Measurements from ENCODE around the gene ACOXL. TPM values are rescaled to one million over a fixed set of nuclear protein-coding genes. Genes with fewer than 3 reads are reported as not detected.
"Not testable (repeated sequence)": the region's sequence is repeated elsewhere in the genome, so short reads cannot be mapped to it uniquely, and the experiment has no call there.

Gene ACOXL
- total RNA-seq, 1 donor from 2014 or later: 0.58 TPM

DNA sequence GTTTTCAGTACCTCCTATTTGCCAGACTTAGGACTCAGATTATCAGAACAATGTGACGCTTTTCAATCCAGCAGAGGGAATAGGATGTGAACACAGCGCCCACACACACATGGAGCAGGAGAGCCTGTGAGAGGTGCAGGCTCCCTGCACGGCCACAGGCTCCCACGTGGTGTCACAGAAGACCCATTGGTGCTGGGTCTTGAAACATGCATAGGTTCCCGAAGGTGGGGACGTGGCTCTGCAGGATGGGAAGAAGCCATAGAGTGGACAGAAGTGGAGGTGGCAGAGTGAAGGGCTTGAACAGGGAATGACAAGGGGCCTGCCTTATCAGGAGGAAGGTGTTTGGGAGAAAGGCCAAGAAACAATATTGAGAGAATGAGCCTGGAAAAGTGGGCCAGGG, 309.9 kb downstream of the ACOXL start:
- no peak for DNase-seq (ENCODE audit: low read depth)
- TF ChIP-seq, protein P1, sequence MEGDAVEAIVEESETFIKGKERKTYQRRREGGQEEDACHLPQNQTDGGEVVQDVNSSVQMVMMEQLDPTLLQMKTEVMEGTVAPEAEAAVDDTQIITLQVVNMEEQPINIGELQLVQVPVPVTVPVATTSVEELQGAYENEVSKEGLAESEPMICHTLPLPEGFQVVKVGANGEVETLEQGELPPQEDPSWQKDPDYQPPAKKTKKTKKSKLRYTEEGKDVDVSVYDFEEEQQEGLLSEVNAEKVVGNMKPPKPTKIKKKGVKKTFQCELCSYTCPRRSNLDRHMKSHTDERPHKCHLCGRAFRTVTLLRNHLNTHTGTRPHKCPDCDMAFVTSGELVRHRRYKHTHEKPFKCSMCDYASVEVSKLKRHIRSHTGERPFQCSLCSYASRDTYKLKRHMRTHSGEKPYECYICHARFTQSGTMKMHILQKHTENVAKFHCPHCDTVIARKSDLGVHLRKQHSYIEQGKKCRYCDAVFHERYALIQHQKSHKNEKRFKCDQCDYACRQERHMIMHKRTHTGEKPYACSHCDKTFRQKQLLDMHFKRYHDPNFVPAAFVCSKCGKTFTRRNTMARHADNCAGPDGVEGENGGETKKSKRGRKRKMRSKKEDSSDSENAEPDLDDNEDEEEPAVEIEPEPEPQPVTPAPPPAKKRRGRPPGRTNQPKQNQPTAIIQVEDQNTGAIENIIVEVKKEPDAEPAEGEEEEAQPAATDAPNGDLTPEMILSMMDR (IDR thresholded peaks at IDR 0.05; ENCODE audit: insufficient read depth, low read length, poor library complexity, severe bottlenecking): no peak
- H3K36me3 ChIP-seq (ENCODE audit: control insufficient read depth, insufficient read depth, low read length): no peaks in the 10 kb centered on the region
- peaks cover 11% of the 10 kb centered on the region for H3K27me3 ChIP-seq (ENCODE audit: control insufficient read depth, insufficient read depth, low read length)
- no peak overlapping the region for H3K4me3 ChIP-seq (ENCODE audit: low read depth, low read length)

DNA sequence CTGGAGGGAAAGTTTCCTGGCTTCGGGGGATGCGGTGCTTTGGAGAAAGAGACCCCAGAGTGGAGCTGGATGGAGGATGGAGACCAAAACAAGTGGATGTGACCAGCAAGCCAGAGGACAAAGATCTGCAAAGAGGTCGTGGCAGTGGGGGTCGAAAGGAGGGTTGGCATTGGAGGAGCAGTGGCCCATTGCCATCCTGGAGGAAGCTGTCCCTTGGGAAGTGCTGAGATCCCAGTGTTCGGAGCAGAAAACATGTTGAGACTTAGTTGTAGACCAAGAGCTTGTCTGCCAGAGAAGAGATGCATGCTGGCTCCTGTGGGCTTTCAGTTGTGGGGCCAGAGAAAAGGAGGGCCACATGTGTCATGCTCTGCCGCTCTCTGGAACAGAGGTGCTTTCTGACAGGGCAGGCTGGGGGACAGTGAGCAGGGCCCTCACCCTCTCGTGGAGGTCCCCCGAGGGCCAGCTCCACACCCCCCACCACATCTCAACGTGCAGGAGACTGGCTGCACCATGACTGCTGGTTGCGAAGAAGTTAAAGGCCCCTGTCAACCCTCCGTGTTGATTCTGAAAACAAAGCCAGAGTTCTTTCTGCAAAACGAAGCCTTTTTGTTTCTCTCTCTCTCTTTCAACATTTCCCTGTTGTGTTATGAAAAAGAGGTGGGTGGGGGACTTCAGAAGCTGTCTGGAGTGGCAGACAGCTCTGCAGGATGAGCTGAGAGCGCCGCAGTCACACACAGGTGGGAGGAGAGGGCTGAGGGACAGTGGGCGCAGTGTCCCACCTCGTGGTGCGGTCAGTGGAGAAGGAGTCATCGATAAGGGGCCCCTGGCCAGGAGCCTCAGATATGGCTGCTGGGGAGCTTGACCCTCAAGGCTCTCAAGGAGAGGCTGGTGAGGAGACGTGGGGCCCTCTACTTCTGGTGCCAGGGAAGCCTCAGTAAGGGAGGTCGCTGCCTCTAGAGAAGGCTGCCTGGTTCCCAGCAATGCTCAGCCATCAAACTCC, 310.7 kb downstream of the ACOXL start:
- H3K27me3 ChIP-seq (ENCODE audit: control insufficient read depth, insufficient read depth, low read length): peaks cover 11% of the 10 kb centered on the region
- TF ChIP-seq, protein P1 (IDR thresholded peaks at IDR 0.05; ENCODE audit: insufficient read depth, low read length, poor library complexity, severe bottlenecking): no peak
- H3K36me3 ChIP-seq (ENCODE audit: control insufficient read depth, insufficient read depth, low read length): no peaks in the 10 kb centered on the region
- no peak for DNase-seq (ENCODE audit: low read depth)
- H3K4me3 ChIP-seq (ENCODE audit: low read depth, low read length): no peak overlapping the region

DNA sequence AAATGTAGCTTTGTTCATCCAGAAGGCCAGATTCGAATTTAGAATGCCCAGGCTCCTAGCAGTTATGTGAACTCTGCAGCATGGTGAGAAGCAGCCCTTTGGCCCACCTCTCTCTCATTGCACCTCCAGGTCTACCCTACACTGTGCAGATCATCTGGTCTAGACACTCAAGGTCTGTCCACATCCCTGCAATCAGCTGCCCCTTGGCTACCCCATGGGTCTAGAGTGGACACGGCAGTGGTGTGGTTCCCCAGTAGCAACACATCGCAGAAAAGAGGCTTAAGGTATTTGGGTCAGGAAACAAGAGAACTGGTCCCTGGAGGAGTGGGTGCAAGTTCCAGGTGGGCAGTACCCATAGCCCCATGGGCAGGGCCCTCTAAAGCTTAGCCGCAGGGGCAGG, 311.7 kb downstream of the ACOXL start:
- H3K27me3 ChIP-seq (ENCODE audit: control insufficient read depth, insufficient read depth, low read length): peaks cover 11% of the 10 kb centered on the region
- DNase-seq (ENCODE audit: low read depth): no peak

DNA sequence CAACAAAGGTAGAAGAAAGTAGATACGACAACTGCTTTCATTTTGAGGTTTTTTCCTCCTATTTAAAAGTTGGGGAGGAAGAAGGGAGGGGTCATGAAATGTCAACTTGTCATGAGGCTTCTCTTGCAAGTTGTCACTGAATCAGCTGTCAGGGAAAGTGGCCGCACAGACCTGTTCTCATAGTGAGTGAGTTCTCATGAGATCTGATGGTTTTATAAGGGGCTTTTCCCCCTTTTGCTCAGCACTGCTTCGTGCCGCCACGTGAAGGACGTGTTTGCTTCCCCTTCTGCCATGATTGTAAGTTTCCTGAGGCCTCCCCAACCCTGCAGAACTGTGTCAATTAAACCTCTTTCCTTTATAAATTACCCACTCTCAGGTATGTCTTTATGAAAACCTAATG, 312.9 kb downstream of the ACOXL start:
- peaks cover 11% of the 10 kb centered on the region for H3K27me3 ChIP-seq (ENCODE audit: control insufficient read depth, insufficient read depth, low read length)
- not testable (repeated sequence) for DNase-seq (ENCODE audit: low read depth); H3K36me3 ChIP-seq (ENCODE audit: control insufficient read depth, insufficient read depth, low read length); H3K4me3 ChIP-seq (ENCODE audit: low read depth, low read length)

More for the DNA sequence above, 311.7 kb downstream of the ACOXL start:
- H3K4me3 ChIP-seq (ENCODE audit: low read depth, low read length): no peak overlapping the region
- H3K36me3 ChIP-seq (ENCODE audit: control insufficient read depth, insufficient read depth, low read length): no peaks in the 10 kb centered on the region
- TF ChIP-seq, protein P1 (IDR thresholded peaks at IDR 0.05; ENCODE audit: insufficient read depth, low read length, poor library complexity, severe bottlenecking): no peak

DNA sequence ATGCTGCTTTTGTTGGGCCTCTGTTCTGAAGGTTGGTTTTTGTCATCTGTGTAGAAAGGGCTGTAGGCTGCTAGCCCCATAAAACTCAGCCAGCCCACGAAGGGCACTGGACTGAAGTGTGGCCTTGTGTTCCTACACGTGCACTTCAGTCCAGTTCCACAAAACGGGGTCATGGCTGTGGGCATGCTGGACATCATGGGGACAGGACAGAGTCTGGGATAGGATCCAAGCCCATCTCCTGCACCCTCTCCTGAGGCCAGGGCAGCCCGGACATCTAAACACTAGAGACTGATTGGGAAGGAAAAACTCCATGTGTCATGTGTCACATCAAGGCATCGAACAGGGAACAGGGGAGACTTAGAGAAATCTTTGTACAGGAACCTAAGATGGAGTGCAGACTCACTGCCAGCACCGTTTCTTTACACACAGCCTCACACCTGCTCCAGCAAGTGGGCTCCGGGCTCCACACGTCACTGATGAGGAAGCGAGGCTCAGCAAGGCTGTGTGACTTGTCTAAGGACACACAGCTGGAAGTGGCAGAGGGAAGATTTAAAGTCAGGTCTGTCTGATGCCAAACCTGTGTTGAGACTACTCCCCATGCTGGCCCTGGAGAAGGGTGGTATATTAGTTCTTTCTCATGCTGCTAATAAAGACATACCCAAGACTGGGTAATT, 313.5 kb downstream of the ACOXL start:
- no peak overlapping the region for H3K4me3 ChIP-seq (ENCODE audit: low read depth, low read length)
- H3K27me3 ChIP-seq (ENCODE audit: control insufficient read depth, insufficient read depth, low read length): peaks cover 8% of the 10 kb centered on the region
- no peak for DNase-seq (ENCODE audit: low read depth)
- no peaks in the 10 kb centered on the region for H3K36me3 ChIP-seq (ENCODE audit: control insufficient read depth, insufficient read depth, low read length)
- TF ChIP-seq, protein P1 (IDR thresholded peaks at IDR 0.05; ENCODE audit: insufficient read depth, low read length, poor library complexity, severe bottlenecking): no peak

DNA sequence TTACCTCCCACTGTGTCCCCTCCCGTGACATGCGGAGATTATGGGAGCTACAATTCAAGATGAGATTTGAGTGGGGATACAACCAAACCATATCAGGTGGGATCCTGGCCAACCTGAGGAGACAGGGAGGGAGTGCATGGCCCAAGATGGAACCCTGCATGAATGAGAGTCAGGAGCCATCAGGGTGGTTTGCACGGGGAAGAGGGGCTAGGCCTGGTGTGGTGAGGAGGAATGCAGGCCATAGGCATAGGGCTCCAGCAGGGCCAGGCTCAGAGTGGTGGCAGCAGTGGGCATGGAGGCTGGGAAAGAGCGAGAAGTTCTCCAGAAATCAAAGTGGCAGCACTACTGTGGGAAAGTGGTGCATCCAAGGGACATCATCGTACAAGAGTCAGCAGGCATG, 314.3 kb downstream of the ACOXL start:
- Histone ChIP-seq H3K27me3 (ENCODE audit: control insufficient read depth, insufficient read depth, low read length) (peaks cover 4% of the 10 kb centered on the region), H3K4me3 (ENCODE audit: low read depth, low read length) (no peak overlapping the region), H3K36me3 (ENCODE audit: control insufficient read depth, insufficient read depth, low read length) (no peaks in the 10 kb centered on the region)
- TF ChIP-seq, protein P1 (IDR thresholded peaks at IDR 0.05; ENCODE audit: insufficient read depth, low read length, poor library complexity, severe bottlenecking): no peak
- no peak for DNase-seq (ENCODE audit: low read depth)

Data from kidney epithelial cell (primary cell).